ENCODE results near the gene FAM181B. TPM values are rescaled to one million over a fixed set of nuclear protein-coding genes. Genes with fewer than 3 reads are reported as not detected.

Gene FAM181B
- polyA plus RNA-seq, 1 experiment: not detected

DNA sequence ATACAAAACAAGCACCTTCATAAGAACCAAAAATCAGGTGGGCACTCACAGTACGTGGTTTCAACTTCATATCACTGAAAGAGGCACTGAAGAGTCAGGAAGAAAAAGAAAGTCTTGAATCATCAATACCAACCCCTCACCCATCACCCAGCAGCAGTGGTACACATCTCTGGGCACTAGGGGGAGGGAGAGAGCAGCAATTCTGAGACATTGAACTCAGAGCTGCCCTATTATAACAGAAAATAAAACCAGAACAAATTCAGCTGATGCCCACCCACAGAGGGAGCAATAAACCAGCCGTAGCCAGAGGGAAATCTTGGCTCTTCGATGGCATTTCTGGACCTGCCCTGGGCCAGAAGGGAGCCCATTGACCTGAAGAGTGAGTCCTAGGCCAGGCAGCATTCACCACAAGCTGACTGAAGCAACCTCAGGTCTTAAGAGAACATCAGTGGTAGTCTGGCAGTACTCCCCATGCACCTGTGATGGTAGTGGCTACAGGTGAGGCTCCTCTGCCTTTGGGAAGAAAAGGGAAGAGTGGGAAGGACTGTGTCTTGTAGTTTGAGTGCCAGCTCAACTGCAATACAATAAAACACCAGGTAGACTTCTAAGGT, 42.2 kb upstream of the FAM181B start:
- CTCF ChIA-PET: interaction anchor here (0.6 to 4.0 kb wide), 56 partner anchors 9 to 1788 kb away, joined by 3 to 26 read pairs (median 4); partner anchors contain the start of genes DDIAS, FAM181B and PRCP
- peak; percentile 92 for TF ChIP-seq CTCF (IDR thresholded peaks at IDR 0.05; ENCODE audit: low read depth, low read length)
- 0 out of 2 replicates have a peak overlapping the region, but pooled peaks have one; percentile 5 for H3K4me3 ChIP-seq (ENCODE audit: low read depth, low read length)
- no peak overlapping the region for H3K27ac ChIP-seq (ENCODE audit: low read depth, low read length)
- POLR2A ChIA-PET: no interaction called here
- H3K27me3 ChIP-seq (ENCODE audit: control insufficient read depth, insufficient read depth, low read length): no peaks in the 10 kb centered on the region
- no peaks in the 10 kb centered on the region for H3K9me3 ChIP-seq (ENCODE audit: control insufficient read depth, insufficient read depth, low read length)
- DNase-seq (ENCODE audit: low read depth, low spot score): peak; percentile 8

- ChIA-PET CTCF (interaction anchor here (0.8 to 4.0 kb wide), 37 partner anchors 8 to 1789 kb away, joined by 3 to 26 read pairs (median 7); partner anchors contain the start of genes DDIAS, FAM181B and PRCP), POLR2A (no interaction called here)
- H3K4me3 ChIP-seq (ENCODE audit: low read depth, low read length): no peak overlapping the region
Measured at GRCh38 chr11:82775218-82775617, 41.6 kb upstream of the FAM181B start.

DNA sequence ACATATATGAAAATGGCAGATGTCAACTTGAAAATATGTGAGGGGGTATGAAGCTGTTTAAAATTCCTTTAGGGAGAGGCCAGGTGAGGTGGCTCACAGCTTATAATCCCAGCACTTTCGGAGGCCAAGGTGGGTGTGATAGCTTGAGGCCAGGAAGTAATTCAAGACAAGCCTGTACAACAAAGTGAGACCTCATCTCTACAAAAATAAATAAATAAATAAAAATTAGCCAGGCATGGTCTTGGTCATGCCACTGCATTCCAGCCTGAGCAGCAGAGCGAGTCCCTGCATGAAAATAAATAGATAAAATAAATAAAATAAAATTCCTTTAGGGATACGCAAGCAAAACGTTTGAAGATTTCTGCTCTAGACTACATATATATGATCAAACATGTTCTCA, 38.1 kb upstream of the FAM181B start:
- no peak overlapping the region for H3K27ac ChIP-seq (ENCODE audit: low read depth, low read length)
- DNase-seq (ENCODE audit: low read depth, low spot score): no peak
- ChIA-PET CTCF (interaction anchor here (0.7 kb wide), 1 partner anchor 73 kb away, joined by 4 read pairs; no protein-coding TSS in a partner anchor), POLR2A (no interaction called here)
- no peaks in the 10 kb centered on the region for H3K9me3 ChIP-seq (ENCODE audit: control insufficient read depth, insufficient read depth, low read length)
- H3K4me3 ChIP-seq (ENCODE audit: low read depth, low read length): no peak overlapping the region
- H3K27me3 ChIP-seq (ENCODE audit: control insufficient read depth, insufficient read depth, low read length): no peaks in the 10 kb centered on the region
- no peak for TF ChIP-seq CTCF (IDR thresholded peaks at IDR 0.05; ENCODE audit: low read depth, low read length)

More at GRCh38 chr11:82775218-82775617, 41.6 kb upstream of the FAM181B start:
- Histone ChIP-seq H3K9me3 (ENCODE audit: control insufficient read depth, insufficient read depth, low read length) (no peaks in the 10 kb centered on the region), H3K27me3 (ENCODE audit: control insufficient read depth, insufficient read depth, low read length) (no peaks in the 10 kb centered on the region), H3K27ac (ENCODE audit: low read depth, low read length) (no peak overlapping the region)
- no peak for TF ChIP-seq CTCF (IDR thresholded peaks at IDR 0.05; ENCODE audit: low read depth, low read length)
- DNase-seq (ENCODE audit: low read depth, low spot score): no peak

- POLR2A ChIA-PET: no interaction called here
- CTCF ChIA-PET: interaction anchor here (1.6 to 2.3 kb wide), 2 partner anchors 8 to 1060 kb away, joined by 4 to 26 read pairs; no protein-coding TSS in a partner anchor
- H3K4me3 ChIP-seq (ENCODE audit: low read depth, low read length): no peak overlapping the region
- no peak overlapping the region for H3K27ac ChIP-seq (ENCODE audit: low read depth, low read length)
- no peaks in the 10 kb centered on the region for H3K27me3 ChIP-seq (ENCODE audit: control insufficient read depth, insufficient read depth, low read length)
- DNase-seq (ENCODE audit: low read depth, low spot score): no peak
- H3K9me3 ChIP-seq (ENCODE audit: control insufficient read depth, insufficient read depth, low read length): no peaks in the 10 kb centered on the region
- TF ChIP-seq CTCF (IDR thresholded peaks at IDR 0.05; ENCODE audit: low read depth, low read length): no peak
Measured at GRCh38 chr11:82767123-82767522, 33.5 kb upstream of the FAM181B start.

- no peak for DNase-seq (ENCODE audit: low read depth, low spot score)
- CTCF ChIA-PET: no interaction called here
- Histone ChIP-seq H3K27ac (ENCODE audit: low read depth, low read length) (no peak overlapping the region), H3K27me3 (ENCODE audit: control insufficient read depth, insufficient read depth, low read length) (no peaks in the 10 kb centered on the region), H3K9me3 (ENCODE audit: control insufficient read depth, insufficient read depth, low read length) (no peaks in the 10 kb centered on the region), H3K4me3 (ENCODE audit: low read depth, low read length) (no peak overlapping the region)
- POLR2A ChIA-PET: no interaction called here
- no peak for TF ChIP-seq CTCF (IDR thresholded peaks at IDR 0.05; ENCODE audit: low read depth, low read length)
Measured at GRCh38 chr11:82765466-82766034, 31.9 kb upstream of the FAM181B start.

All from AG04450 (cell line).